Left cardiac atrium (tissue), 4 donors: ENCODE data around the gene ASXL1. TPM values are rescaled to one million over a fixed set of nuclear protein-coding genes. Genes with fewer than 3 reads are reported as not detected.
A peak's percentile ranks its signal among the peaks of the same experiment; 100 is the strongest.
"Not testable (repeated sequence)": the region's sequence is repeated elsewhere in the genome, so short reads cannot be mapped to it uniquely, and the experiment has no call there.

ENCODE experiments used
- ATAC-seq, 2 donors: fragments of 200-7000 bp; cut with Tn5 transposase; one replicate each; pipeline ENCODE4 v1.9.1; 2020; ENCODE audit warnings: mild to moderate bottlenecking in 2 of 2, moderate library complexity in 2 of 2
- DNase-seq: peaks from one replicate; pipeline ENCODE4 v3.0.0-alpha.2; 2020
- intact Hi-C, 2 donors: fragments of 100-400 bp; cut with DNase I; formaldehyde crosslinking; loops; one replicate each; pipeline versions ENCODE4 v1.14.1 to v1.15.1; 2022 to 2023
- long read RNA-seq: library from polyadenylated mRNA; unstranded; transcript quantifications from one replicate; pipeline ENCODE4 v2.0.0, GENCODE V29; 2021
- total RNA-seq, 2 donors: library from RNA; stranded (reverse); fragmentation: NEBNext Ultra II Directional; extraction: Animal tissue kit (Norgen Biotek cat#: 25700); gene quantifications; one replicate each; pipeline ENCODE4 v1.2.1, GENCODE V29; 2021
- donor health status: DM: no; HTN: yes; CAD: no.
- donor health status: DM: no; HTN: yes; CAD: no; lungs with severe emphysema.
- donor health status: DM: yes; HTN: yes; CAD: no.
- donor health status: Dilated cardiomyopathy.

The ASXL1 gene
- 10 to 100 TPM; 32.1 to 49.0 TPM for total RNA-seq
- long read RNA-seq, partial matches to known transcripts: 5 of 15 reads
- long read RNA-seq, other reads (novel, unspliced or antisense): 10 of 15 reads

DNA sequence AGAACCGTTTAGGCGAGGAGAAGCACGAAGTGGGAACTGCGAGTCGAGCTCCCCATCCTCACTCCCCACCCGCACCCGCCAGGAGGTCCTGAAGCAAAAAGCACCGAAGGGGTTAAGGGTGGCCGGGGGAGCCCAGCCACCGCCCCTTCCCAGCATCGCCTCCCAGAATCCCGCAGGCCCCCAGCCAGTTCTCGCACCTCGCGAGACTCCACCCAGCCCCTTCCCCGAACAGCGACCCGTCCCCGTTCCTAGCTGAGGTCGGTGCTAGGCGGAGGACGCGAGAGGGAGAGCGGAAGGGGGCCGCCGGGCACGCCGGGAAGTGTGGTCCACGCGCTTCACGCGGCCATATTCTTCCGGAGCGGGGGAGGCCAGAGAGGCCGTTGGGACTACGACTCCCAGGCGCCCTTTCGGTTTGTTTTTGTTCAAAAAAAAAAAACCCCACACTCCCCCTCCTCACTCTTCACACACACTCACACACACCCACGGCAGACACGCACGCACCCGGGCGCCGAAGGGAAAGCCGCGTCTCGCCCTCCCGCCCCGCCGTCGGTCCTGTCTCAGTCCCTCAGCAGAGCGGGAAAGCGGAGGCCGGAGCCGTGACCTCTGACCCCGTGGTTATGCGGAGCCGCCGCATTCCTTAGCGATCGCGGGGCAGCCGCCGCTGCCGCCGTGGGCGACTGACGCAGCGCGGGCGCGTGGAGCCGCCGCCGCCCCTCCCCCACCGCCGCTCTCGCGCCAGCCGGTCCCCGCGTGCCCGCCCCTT lies at the start of gene ASXL1:
Gene ASXL1 (plus strand): TSS at position 463 of the 763 bp plus-strand sequence. CDS start 445 bp downstream, outside the sequence.
- ATAC-seq (peak; percentile 96), DNase-seq (peak; percentile 98)
- intact Hi-C loops: no loop called here

DNA sequence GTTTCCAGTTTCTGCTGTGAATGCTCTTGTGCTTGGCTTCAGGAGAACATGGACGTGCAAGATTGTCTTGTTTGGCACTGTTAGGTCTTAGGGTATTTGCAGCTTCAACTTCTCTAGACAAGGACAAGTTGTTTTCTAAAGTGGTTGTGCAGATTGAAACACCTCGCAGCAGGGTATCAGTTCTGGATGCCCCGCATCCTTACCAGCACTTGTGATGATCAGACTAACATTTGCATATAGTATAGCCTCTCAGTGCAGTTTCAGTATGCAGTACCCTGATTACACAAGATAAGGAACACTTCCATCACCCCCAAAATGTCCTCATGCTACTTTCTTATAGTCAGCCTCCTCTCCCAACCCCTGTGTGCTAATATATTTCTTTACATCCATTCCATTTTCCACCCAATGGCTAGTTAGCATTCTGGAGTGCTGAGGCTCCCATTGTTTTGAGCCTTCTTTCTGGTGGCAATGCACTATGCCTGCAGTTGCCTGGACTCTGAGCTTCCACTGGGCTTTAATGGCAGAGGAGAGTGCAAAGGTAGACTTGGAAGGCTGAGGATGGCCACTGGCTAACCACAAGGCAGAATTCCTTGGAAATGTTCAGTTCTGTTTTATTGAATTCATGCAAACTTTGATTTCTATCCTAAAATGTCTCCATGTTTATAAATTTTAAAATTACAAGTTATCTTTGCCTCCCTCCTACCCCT lies 45.3 kb upstream of the ASXL1 start:
- no peak for DNase-seq
- no peak for ATAC-seq
- intact Hi-C loops: no loop called here

DNA sequence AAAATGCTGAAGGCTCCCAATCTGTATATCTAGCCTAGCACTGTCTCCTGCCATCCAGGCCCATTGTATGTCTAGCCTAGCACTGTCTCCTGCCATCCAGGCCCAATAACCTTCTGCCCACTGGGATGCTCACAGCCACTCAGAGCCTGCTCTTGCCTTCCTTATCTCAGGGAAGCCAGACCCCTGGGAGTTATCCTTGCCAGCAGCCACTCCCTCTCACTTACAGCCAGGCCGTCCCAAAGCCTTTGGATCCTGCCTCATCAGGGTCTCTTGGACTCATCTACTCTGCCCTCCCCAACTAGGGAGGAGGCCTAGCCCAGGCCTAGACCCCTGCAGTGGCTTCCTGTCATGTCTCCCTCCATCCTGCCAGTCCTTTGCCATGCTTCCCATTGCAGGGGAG lies 43.4 kb upstream of the ASXL1 start:
- intact Hi-C loops: no loop called here
- DNase-seq (peak; percentile 29), ATAC-seq (peak in 1 of 2 donors; percentile 41)

DNA sequence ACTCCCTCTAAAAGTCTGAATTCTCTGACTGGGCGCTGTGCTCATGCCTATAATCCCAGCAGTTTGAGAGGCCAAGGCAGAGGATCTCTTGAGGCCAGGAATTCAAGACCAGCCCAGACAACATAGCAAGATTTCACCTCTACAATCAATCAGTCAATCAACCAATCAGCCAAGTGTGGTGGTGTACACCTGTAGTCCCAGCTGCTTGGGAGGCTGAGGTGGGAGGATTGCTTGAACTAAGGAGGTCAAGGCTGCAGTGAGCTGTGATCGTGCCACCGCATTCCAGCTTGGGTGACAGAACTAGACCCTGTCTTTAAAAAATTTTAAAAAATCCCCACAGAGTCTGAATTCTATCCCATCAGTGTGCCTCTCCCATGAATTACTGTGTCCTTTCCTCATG lies 42.7 kb upstream of the ASXL1 start:
- DNase-seq: no peak
- intact Hi-C loops: no loop called here
- no peak for ATAC-seq

DNA sequence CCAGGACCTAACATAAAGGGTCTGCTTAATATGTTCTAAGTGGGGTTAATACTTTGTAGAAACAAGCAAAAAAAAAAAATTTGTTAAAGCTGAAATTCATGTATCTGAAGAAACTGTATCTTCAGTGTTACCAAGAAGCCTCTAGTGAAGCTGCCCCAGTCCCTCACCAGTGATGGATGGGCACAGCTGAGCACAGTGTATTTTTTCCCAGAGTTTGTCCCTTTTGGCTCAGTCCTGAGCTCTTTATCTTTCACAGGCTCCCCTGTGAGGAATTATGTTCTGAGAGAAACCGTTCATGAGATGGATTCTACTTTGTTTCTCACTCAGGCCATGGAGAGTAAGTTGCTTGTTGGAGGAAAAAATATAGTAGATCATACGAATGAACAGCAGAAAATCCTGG lies 42.2 kb upstream of the ASXL1 start:
- ATAC-seq (no peak), DNase-seq (no peak)
- intact Hi-C loops: no loop called here

DNA sequence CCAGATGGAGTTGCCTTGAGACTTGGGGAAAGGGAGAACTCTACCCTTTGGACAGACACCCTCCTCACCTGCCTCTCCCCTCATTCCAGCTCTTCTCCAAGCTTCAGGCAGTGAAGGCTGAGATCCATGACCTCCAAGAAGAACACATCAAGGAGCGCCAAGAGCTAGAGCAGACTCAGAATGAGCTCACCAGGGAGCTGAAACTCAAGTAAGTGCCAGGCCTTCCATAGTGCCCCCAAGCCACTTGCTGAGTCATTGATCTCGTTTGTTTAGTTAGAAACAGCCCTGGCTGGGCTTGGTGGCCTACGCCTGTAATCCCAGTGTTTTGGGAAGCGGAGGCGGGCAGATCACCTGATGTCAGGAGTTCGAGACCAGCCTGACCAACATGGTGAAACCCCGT lies 41.5 kb upstream of the ASXL1 start:
- ATAC-seq (no peak), DNase-seq (no peak)
- intact Hi-C loops: no loop called here

DNA sequence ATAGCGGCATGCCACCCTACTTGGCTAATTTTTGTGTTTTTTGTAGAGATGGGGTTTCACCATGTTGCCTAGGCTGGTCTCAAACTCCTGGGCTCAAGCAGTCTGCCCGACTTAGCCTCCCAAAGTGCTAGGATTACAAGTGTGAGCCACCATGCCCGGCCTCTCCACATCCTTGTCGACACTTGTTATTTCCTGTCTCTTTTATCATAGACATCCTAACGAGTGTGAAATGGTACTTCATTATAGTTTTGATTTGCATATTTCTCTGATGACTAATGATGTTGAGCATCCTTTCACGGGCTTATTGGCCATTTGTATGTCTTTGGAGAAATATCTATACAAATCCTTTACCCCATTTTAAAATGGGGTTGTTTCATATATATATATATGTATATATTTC lies 39.0 kb upstream of the ASXL1 start:
- no peak for DNase-seq
- no peak for ATAC-seq
- intact Hi-C loops: no loop called here

DNA sequence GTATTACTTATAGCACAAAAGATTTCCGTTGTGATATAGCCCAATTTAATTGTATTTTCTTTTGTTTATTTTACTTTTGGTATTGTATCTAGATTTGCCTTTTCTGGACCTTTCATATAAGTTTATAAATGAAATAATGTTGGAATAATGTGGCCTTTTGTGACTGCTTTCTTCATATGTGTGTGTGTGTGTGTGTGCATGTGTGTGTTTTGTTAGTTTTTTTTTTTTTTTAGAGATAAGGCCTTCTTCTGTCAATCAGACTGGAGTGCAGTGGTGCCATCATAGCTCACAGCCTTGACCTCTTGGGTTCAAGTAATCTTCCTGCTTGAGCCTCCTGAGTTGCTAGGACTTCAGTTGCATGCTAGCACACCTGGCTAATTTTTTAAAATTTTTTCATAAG lies 37.8 kb upstream of the ASXL1 start:
- DNase-seq (no peak), ATAC-seq (no peak)
- intact Hi-C loops: no loop called here

DNA sequence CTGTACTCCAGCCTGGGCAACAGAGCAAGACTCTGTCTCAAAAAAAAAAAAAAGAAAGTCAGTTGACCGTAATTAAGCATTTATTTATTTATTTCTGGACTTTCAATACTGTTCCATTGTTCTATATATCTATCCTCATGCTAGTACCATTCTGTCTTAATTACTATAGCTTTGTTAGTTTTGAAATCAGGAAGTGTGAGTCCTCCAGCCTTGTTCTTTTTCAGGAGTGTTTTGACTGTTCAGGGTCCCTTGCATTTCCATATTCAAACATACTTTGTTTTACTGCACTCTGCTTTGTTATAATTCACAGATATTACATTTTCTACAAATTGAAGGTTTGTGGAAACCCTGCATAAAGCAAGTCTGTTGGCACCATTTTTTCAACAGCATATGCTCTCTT lies 36.7 kb upstream of the ASXL1 start:
- DNase-seq (no peak), ATAC-seq (no peak)
- intact Hi-C loops: no loop called here

DNA sequence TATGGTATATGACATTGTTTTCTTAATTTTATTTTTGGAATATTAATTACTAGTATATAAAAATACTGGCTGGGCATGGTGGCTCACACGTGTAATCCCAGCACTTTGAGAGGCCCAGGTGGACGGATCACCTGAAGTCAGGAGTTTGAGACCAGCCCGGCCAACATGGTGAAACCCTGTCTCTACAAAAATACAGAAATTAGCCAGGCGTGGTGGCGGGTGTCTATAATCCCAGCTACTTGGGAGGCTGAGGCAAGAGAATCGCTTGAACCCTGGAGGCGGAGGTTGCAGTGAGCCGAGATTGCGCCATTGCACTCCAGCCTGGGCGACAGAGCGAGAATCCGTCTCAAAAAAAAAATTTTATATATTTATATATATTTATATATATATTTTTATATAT lies 35.9 kb upstream of the ASXL1 start:
- intact Hi-C loops, DNase-seq, ATAC-seq: not testable (repeated sequence)

DNA sequence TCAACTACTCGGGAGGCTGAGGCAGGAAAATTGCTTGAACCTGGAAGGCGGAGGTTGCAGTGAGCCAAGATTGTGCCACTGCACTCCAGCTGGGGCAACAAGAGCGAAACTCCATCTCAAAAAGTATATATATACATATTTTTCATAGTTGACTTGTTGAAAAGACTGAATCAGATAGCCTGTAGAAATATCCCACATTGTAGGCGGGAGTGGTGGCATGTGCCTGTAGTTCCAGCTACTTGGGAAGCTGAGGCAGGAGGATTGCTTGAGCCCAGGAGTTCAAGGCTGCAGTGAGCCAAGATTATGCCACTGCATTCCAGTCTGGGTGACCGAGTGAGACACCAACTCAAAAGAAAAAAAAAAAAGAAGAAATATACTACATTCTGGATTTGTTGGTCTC lies 34.4 kb upstream of the ASXL1 start:
- intact Hi-C loops: not testable (repeated sequence)

DNA sequence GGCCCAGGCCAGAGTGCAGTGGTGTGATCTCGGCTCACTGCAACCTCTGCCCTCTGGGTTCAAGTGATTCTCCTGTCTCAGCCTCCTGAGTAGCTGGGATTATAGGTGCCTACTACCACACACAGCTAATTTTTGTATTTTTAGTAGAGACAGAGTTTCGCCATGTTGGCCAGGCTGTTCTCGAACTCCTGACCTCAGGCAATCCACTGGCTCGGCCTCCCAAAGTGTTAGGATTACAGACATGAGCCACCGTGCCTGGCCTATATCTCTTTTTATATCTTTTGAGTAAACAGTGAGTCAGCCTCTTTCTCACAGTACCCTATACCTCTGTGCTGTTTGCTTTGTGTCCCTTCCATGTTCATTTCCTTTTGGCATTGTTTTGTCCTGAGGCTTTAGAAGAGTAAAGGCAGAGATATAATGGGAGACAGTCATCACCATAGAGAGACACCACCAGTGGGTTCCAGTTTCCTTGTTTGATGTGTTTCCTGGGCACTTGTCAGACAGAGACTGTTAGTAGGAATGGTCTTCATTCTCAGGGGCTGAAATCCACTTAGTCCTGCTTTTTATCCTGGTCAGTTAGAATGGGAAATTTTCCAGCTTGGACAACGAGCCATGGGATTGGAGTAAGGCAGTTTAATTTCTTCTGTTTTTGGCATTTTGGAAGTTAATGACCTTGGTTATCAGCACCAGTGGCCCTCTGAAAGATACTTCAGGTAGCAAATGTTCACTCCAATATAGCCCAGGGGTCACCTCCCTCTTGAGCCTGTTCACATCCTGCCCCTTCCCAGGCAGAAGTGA lies 32.2 kb upstream of the ASXL1 start:
- ATAC-seq: peak in 1 of 2 donors; percentile 37
- intact Hi-C loops: no loop called here
- no peak for DNase-seq

More for the DNA sequence above, 34.4 kb upstream of the ASXL1 start:
- DNase-seq, ATAC-seq: not testable (repeated sequence)

DNA sequence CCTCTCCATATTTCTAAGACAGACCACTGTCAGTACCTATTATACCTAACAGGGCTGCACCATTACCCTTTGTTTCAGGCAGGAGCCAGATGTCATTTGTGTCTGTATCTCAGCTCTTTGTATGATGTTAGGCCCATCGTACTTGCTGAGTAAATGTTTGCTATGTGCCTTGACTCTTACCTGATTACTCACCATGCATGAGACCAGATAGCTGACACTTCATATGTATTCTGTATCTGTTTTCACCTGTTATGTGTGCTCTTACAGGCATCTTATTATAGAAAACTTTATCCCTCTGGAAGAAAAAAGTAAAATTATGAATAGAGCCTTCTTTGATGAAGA lies 31.7 kb upstream of the ASXL1 start:
- ATAC-seq: peak in 1 of 2 donors; percentile 6
- intact Hi-C loops: no loop called here
- DNase-seq: no peak

DNA sequence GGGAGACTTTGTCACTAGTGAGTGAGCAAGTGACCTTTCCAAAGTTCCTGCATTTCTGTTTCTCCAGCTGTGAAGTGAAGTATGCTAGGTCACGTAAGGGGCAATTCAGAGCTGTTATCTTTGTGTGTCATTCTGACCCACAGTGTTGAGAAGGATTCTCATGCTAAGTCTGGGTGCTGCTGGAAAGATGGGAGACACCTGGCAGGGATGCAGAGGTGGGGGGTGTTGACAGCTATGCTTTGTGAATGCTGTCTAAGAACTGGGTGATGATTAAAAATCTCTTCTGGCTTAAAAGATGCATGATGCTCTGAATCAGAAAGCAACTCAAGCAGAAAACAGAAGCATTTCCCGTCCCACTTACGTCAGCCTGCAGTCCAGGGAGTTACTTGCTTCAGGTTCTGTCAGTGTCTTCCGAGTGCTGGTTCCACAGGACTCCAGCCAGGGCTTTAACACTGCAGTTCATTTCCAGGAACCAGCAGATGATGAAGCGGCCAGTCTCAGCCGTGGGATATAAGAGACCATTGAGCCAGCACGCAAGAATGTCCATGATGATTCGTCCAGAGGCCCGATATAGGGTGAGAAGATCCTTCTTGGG lies 30.9 kb upstream of the ASXL1 start:
- intact Hi-C loops: no loop called here
- peak; percentile 40 for DNase-seq
- ATAC-seq: peak in 1 of 2 donors; percentile 76

DNA sequence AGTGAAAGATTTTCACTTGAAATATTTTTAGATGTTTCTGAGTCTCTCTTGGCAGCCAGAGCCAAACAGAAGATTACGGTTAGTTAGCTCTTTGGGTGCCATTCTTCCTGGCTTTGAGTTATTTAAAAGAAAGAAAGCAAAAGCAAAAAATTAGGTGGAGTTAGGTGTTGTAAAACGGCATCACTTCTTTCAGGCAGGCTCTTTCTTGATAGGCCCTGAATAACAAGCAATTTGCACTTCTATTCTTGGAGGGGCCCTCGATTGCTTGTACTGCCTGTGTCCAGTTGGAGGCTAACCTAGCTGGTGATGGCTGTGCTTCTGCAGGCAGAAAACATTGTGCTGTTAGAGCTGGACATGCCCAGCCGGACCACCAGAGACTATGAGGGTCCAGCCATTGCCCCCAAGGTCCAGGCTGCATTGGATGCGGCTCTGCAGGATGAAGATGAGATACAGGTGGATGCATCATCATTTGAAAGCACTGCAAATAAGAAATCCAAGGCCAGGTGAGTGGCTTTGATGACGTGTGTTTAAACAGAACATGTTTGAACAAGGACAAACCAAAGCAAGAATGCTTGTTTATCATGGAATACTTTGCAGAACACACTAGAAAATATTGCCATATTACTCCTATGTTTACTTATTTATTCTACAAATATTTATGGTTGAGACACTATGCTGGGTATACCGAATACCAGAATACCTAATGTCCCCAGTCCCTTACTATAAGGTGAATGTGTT lies 28.1 kb upstream of the ASXL1 start:
- ATAC-seq (no peak), DNase-seq (no peak)
- intact Hi-C loops: loop anchor here in 1 of 2 donors (10.0 kb wide), 2 partner anchors 45 to 125 kb away; partner anchors contain the start of genes PLAGL2 and POFUT1

DNA sequence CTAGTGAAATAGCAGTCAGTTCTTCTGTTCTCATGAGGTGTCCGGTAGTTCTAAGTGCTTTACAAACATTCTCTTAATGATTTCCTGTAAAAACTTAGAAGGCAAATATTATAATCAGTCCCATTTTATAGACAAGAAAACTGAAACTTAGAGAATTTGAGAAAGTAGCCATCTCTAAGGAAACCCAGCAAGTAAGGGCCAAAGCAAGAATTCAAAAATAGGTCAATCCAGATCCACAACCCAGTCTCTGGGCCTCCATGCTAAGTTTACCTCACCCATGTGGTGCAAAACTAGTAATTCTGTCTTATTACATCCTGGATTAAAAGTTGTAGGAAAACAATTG lies 27.6 kb upstream of the ASXL1 start:
- ATAC-seq: no peak

DNA sequence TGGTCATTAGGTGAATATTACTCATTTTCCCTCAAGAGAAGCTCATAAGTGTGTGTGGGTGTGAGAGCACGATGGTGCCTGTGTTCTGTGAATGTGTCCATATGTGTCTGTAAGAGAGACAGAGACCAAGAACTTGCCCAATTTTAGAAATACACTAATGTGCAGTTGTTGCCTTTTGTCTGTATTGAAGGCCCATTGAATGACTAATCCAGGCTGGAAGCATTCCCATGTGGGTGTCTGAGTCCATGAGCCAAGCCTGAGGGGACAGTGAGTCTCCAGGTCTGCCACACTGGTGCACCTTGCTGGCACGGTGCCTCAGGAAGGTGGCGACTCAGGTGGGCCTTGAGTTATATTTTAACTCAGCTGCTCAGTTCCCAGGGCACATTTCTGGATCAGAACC lies 25.5 kb upstream of the ASXL1 start:
- intact Hi-C loops: loop anchor here in 1 of 2 donors (10.0 kb wide), 2 partner anchors 48 to 128 kb away; partner anchors contain the start of genes PLAGL2 and POFUT1
- no peak for DNase-seq
- peak in 1 of 2 donors; percentile 51 for ATAC-seq

More for the DNA sequence above, 27.6 kb upstream of the ASXL1 start:
- intact Hi-C loops: loop anchor here in 1 of 2 donors (10.0 kb wide), 2 partner anchors 46 to 126 kb away; partner anchors contain the start of genes PLAGL2 and POFUT1
- DNase-seq: no peak
